Gastrocnemius medialis (tissue), 4 donors: ENCODE data around the gene SLC39A5. TPM values are rescaled to one million over a fixed set of nuclear protein-coding genes. Genes with fewer than 3 reads are reported as not detected.

Experiments used
- ATAC-seq, 2 donors: fragments of 150-250 bp; one replicate each; pipeline ENCODE4 v1.9.1; 2016
- DNase-seq, 2 donors: peaks; one replicate each; pipeline ENCODE4 v3.0.0-alpha.2; 2019
- H3K27ac ChIP-seq, 4 donors: fragments of 200-600 bp; sonication (generic); 1 replicate in 1 of 4; 2 replicates in 3 of 4; pipeline ENCODE4 v1.5.1; 2016 to 2018; ENCODE audit warnings: mild to moderate bottlenecking in 2 of 4, moderate library complexity in 1 of 4
- H3K27me3 ChIP-seq, 3 donors: fragments of 200-600 bp; sonication (generic) in 2 of 3; 1 replicate in 1 of 3; 2 replicates in 2 of 3; pipeline versions ENCODE4 v1.5.1 to v1.6.0; 2016 to 2019; ENCODE audit warnings: mild to moderate bottlenecking in 1 of 3, moderate library complexity in 1 of 3
- H3K36me3 ChIP-seq, 2 donors: fragments of 200-600 bp; sonication (generic) in 1 of 2; one replicate each; pipeline ENCODE4 v1.5.1; 2017 to 2018
- H3K4me1 ChIP-seq, 2 donors: fragments of 200-600 bp; sonication (generic) in 1 of 2; one replicate each; pipeline ENCODE4 v1.5.1; 2016 to 2017; ENCODE audit warnings: mild to moderate bottlenecking in 2 of 2
- H3K4me3 ChIP-seq, 4 donors: fragments of 200-600 bp; sonication (generic) in 3 of 4; 1 replicate in 1 of 4; 2 replicates in 3 of 4; pipeline ENCODE4 v1.5.1; 2016 to 2019; ENCODE audit warnings: mild to moderate bottlenecking in 2 of 4
- H3K9me3 ChIP-seq, 3 donors: fragments of 200-600 bp; sonication (generic) in 2 of 3; 1 replicate in 1 of 3; 2 replicates in 2 of 3; pipeline ENCODE4 v1.5.1; 2016 to 2019
- CTCF ChIP-seq, 5 experiments: fragments of 450-650 bp in 3 of 5; fragments of 200-600 bp in 2 of 5; sonication (generic) in 2 of 5; IDR thresholded peaks in 4 of 5; conservative IDR thresholded peaks in 1 of 5; 1 replicate in 4 of 5; 2 replicates in 1 of 5; pipeline ENCODE4 v1.5.1; 2016 to 2019; ENCODE audit warnings: antibody characterized with exemption in 5 of 5, mild to moderate bottlenecking in 3 of 5, moderate library complexity in 3 of 5
- POLR2A ChIP-seq, 2 donors: fragments of 450-650 bp; IDR thresholded peaks; one replicate each; pipeline ENCODE4 v1.6.1; 2017; ENCODE audit warnings: antibody characterized with exemption in 2 of 2, mild to moderate bottlenecking in 2 of 2, moderate library complexity in 2 of 2
- in situ Hi-C, 4 donors: fragments of 200-750 bp; cut with MboI; loops; one replicate each; pipeline versions ENCODE4 v1.15.0 to v1.8.0; 2017; ENCODE audit warnings: low sequenced_read_pairs in 4 of 4
- intact Hi-C: fragments of 100-400 bp; cut with DNase I; formaldehyde crosslinking; loops from one replicate; pipeline ENCODE4 v1.15.1; 2023; ENCODE audit warnings: low total_unique reads
- total RNA-seq, 4 donors: library from RNA; depleted of rRNA; stranded (reverse); fragments of >200 nt; gene quantifications; one replicate each; pipeline versions ENCODE4 v1.1.0 to v1.2.3, GENCODE V29; 2016

SLC39A5 gene
- total RNA-seq, 4 donors from 2014 or later, result 0.83 TPM; not detected in 3

- H3K4me1 ChIP-seq, result peaks cover 34 to 45% of the 10 kb centered on the region in 2 donors
- H3K27me3 ChIP-seq, result no peaks in the 10 kb centered on the region
- intact Hi-C loops (loop anchor here (2.0 to 10.0 kb wide), 4 partner anchors 63 to 505 kb away; partner anchors contain the start of genes BLOC1S1, CS, MYL6 and SPRYD4), in situ Hi-C loops (loop anchor here in 1 of 4 donors (10.0 kb wide), 1 partner anchor 107 kb away; the partner anchor contains the start of genes RPL41 and ZC3H10)
- peak in 2 of 5 experiments; percentile 15 to 32 for TF ChIP-seq CTCF (IDR thresholded peaks at IDR 0.05 in 4 of 5, conservative IDR thresholded peaks at IDR 0.05 in 1 of 5)
- TF ChIP-seq POLR2A (IDR thresholded peaks at IDR 0.05), result peak; percentile 95
- H3K27ac ChIP-seq, result peak within 1 kb of the TSS; percentile 96 to 100 (median 98)
- H3K9me3 ChIP-seq, result no peaks in the 10 kb centered on the region
- no peaks in the 10 kb centered on the region for H3K36me3 ChIP-seq
- DNase-seq (peak; percentile 95 to 97), ATAC-seq (peak; percentile 81 to 89)
- H3K4me3 ChIP-seq, result peak within 1 kb of the TSS; percentile 80 to 99 (median 89)
Measured at GRCh38 chr12:56221757-56222530, 7.9 kb upstream of the SLC39A5 start, which contains the start of gene RNF41. TSS of gene RNF41 (minus strand) at chr12:56221922. CDS start at chr12:56214047, 7,875 bp downstream.

GRCh38 chr12:56222531-56222895 lies 7.3 kb upstream of the SLC39A5 start:
- no peak for TF ChIP-seq POLR2A (IDR thresholded peaks at IDR 0.05)
- no peak for TF ChIP-seq CTCF (IDR thresholded peaks at IDR 0.05 in 4 of 5, conservative IDR thresholded peaks at IDR 0.05 in 1 of 5)
- H3K36me3 ChIP-seq, result peaks cover 0 to 3% of the 10 kb centered on the region in 2 donors
- in situ Hi-C loops (loop anchor here in 1 of 4 donors (10.0 kb wide), 1 partner anchor 108 kb away; the partner anchor contains the start of genes RPL41 and ZC3H10), intact Hi-C loops (loop anchor here (2.0 to 10.0 kb wide), 4 partner anchors 64 to 505 kb away; partner anchors contain the start of genes BLOC1S1, CS, MYL6 and SPRYD4)
- ATAC-seq (no peak), DNase-seq (no peak)
- H3K4me1 ChIP-seq, result peaks cover 34 to 45% of the 10 kb centered on the region in 2 donors
- peak overlapping the region; percentile 96 to 100 (median 98) for H3K27ac ChIP-seq
- H3K9me3 ChIP-seq, result no peaks in the 10 kb centered on the region
- H3K4me3 ChIP-seq, result peak overlapping the region; percentile 80 to 99 (median 89)
- H3K27me3 ChIP-seq, result no peaks in the 10 kb centered on the region

- DNase-seq (no peak), ATAC-seq (no peak)
- Histone ChIP-seq H3K27ac (peak overlapping the region; percentile 96 to 100 (median 98)), H3K4me1 (peaks cover 34 to 45% of the 10 kb centered on the region in 2 donors), H3K36me3 (peaks cover 0 to 6% of the 10 kb centered on the region in 2 donors), H3K27me3 (no peaks in the 10 kb centered on the region), H3K4me3 (peak overlapping the region; percentile 15 to 85 (median 62)), H3K9me3 (no peaks in the 10 kb centered on the region)
- in situ Hi-C loops, result loop anchor here in 1 of 4 donors (10.0 kb wide), 1 partner anchor 109 kb away; the partner anchor contains the start of genes RPL41 and ZC3H10
- intact Hi-C loops, result loop anchor here (1.0 to 10.0 kb wide), 8 partner anchors 30 to 506 kb away; partner anchors contain the start of genes BLOC1S1, CS, MYL6 and SPRYD4
- no peak for TF ChIP-seq POLR2A (IDR thresholded peaks at IDR 0.05)
- TF ChIP-seq CTCF (IDR thresholded peaks at IDR 0.05 in 4 of 5, conservative IDR thresholded peaks at IDR 0.05 in 1 of 5), result no peak
Measured at GRCh38 chr12:56223571-56224101, 6.2 kb upstream of the SLC39A5 start.

DNA sequence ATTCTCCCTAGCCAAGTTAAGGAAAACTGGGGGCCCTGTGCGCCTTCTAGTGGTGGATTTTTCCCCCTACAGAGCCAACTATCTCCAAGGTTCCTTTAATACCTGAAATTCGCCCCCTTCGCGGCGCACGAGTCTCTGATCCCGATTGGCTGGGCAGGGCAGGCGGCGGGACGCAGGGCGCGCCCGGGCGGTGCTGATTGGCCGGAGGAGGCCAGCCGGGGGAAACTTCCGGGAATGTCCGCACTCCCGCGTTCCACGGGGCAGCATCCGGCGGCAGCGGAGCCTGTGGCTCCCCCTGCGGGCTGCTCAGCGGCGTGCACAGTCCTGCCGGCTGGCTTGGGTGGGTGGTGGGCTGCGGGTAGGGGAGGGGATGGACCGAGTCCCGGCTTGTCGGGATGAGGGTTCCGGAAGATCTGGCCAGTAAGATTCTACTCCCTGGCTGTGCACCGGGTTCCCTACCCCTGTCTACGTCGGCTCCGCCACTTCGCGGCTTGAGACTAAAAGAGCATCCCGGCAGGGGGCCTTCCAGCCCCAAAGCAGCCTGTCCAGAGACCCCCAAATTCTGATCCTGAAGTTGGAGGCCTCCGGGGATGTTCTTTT lies 5.6 kb upstream of the SLC39A5 start, which contains the start of gene NABP2:
Gene NABP2, plus strand, starts transcription at position 241 of the 600 bp plus-strand sequence. CDS start 515 bp downstream, outside the sequence.
- H3K4me3 ChIP-seq, result peak within 1 kb of the TSS; percentile 63 to 85 (median 79)
- H3K9me3 ChIP-seq, result no peaks in the 10 kb centered on the region
- H3K27me3 ChIP-seq, result no peaks in the 10 kb centered on the region
- DNase-seq, result peak; percentile 97 to 99
- peaks cover 34 to 45% of the 10 kb centered on the region in 2 donors for H3K4me1 ChIP-seq
- ATAC-seq, result peak; percentile 79 to 84
- peak within 1 kb of the TSS; percentile 96 to 100 (median 98) for H3K27ac ChIP-seq
- intact Hi-C loops (loop anchor here (1.0 to 10.0 kb wide), 6 partner anchors 31 to 507 kb away; partner anchors contain the start of genes BLOC1S1, SPRYD4 and ZC3H10), in situ Hi-C loops (loop anchor here in 1 of 4 donors (10.0 kb wide), 1 partner anchor 109 kb away; the partner anchor contains the start of genes RPL41 and ZC3H10)
- peaks cover 0 to 11% of the 10 kb centered on the region in 2 donors for H3K36me3 ChIP-seq
- peak; percentile 94 to 96 (median 95) for TF ChIP-seq CTCF (IDR thresholded peaks at IDR 0.05 in 4 of 5, conservative IDR thresholded peaks at IDR 0.05 in 1 of 5)
- peak in 1 of 2 donors; percentile 25 for TF ChIP-seq POLR2A (IDR thresholded peaks at IDR 0.05)
